Measurements from ENCODE around the gene FGGY. TPM values are rescaled to one million over a fixed set of nuclear protein-coding genes. Genes with fewer than 3 reads are reported as not detected.

The FGGY gene
- total and polyA plus RNA-seq, 3 experiments from 2014 or later, result 5.3 to 7.9 (median 6.6) TPM

- Mint-ChIP-seq H3K4me1 (peaks cover 0 to under 1% (median 0%) of the 10 kb centered on the region in 3 donors), H3K36me3 (peaks cover 0 to 4% (median 0%) of the 10 kb centered on the region in 3 donors), H3K27ac (no peak overlapping the region), H3K27me3 (peaks cover 11 to 20% of the 10 kb centered on the region in 2 donors), H3K4me3 (no peak overlapping the region), H3K9me3 (peaks cover 0 to 18% (median 9%) of the 10 kb centered on the region in 5 donors)
- no peaks in the 10 kb centered on the region for H3K4me1 ChIP-seq (ENCODE audit: insufficient read depth, low read length)
- no peaks in the 10 kb centered on the region for H3K27me3 ChIP-seq (ENCODE audit: insufficient read depth, low read length, poor library complexity, severe bottlenecking)
- no peak overlapping the region for H3K27ac ChIP-seq (ENCODE audit: low read depth, low read length)
- no peaks in the 10 kb centered on the region for H3K9me3 ChIP-seq (ENCODE audit: low read length)
- CTCF ChIA-PET, result no interaction called here
- H3K36me3 ChIP-seq (ENCODE audit: insufficient read depth, low read length), result no peaks in the 10 kb centered on the region
- H3K4me3 ChIP-seq (ENCODE audit: low read length), result no peak overlapping the region
- POLR2A ChIA-PET, result no interaction called here
- DNase-seq, result no peak
Measured at GRCh38 chr1:59798600-59798999, 501.7 kb downstream of the FGGY start.

- peaks cover 9 to 27% of the 10 kb centered on the region in 2 donors for H3K27me3 Mint-ChIP-seq
- POLR2A ChIA-PET, result no interaction called here
Measured at GRCh38 chr1:59803458-59804038, 506.7 kb downstream of the FGGY start.

DNA sequence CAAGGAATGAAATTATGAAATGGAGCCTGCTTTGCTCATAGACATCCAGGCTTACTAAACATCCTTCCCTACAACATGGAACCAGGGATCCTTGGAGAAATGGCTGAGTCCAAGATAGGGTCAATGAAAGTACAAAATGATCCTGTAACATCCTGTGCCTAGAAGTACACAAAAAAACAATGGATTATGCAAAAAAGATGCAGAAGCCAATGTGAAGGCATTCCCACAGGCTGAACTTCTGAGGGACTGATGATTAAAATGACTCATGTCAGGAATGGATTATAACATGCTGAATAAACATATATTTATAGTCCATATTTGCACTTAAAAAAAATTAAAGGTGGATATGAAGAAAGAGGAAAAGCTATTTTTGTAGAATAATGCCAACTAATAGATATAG, 507.4 kb downstream of the FGGY start:
- Histone ChIP-seq H3K36me3 (ENCODE audit: insufficient read depth, low read length) (no peaks in the 10 kb centered on the region), H3K27me3 (ENCODE audit: insufficient read depth, low read length, poor library complexity, severe bottlenecking) (no peaks in the 10 kb centered on the region), H3K4me3 (ENCODE audit: low read length) (no peak overlapping the region), H3K27ac (ENCODE audit: low read depth, low read length) (no peak overlapping the region), H3K9me3 (ENCODE audit: low read length) (no peaks in the 10 kb centered on the region), H3K4me1 (ENCODE audit: insufficient read depth, low read length) (no peaks in the 10 kb centered on the region)
- Mint-ChIP-seq H3K36me3 (no peaks in the 10 kb centered on the region), H3K9me3 (no peaks in the 10 kb centered on the region), H3K4me3 (no peak overlapping the region), H3K27me3 (peaks cover 13 to 34% of the 10 kb centered on the region in 2 donors), H3K4me1 (no peaks in the 10 kb centered on the region), H3K27ac (no peak overlapping the region)
- POLR2A ChIA-PET, result no interaction called here
- CTCF ChIA-PET, result no interaction called here
- DNase-seq, result no peak

More at GRCh38 chr1:59803458-59804038, 506.7 kb downstream of the FGGY start:
- Mint-ChIP-seq H3K27ac (no peak overlapping the region), H3K36me3 (no peaks in the 10 kb centered on the region), H3K9me3 (no peaks in the 10 kb centered on the region), H3K4me1 (no peaks in the 10 kb centered on the region), H3K4me3 (no peak overlapping the region)
- no peak for DNase-seq
- no peaks in the 10 kb centered on the region for H3K36me3 ChIP-seq (ENCODE audit: insufficient read depth, low read length)
- no peaks in the 10 kb centered on the region for H3K27me3 ChIP-seq (ENCODE audit: insufficient read depth, low read length, poor library complexity, severe bottlenecking)
- no peak overlapping the region for H3K4me3 ChIP-seq (ENCODE audit: low read length)
- no peak overlapping the region for H3K27ac ChIP-seq (ENCODE audit: low read depth, low read length)
- CTCF ChIA-PET, result no interaction called here
- no peaks in the 10 kb centered on the region for H3K4me1 ChIP-seq (ENCODE audit: insufficient read depth, low read length)
- no peaks in the 10 kb centered on the region for H3K9me3 ChIP-seq (ENCODE audit: low read length)

GRCh38 chr1:59805554-59805953, 508.7 kb downstream of the FGGY start:
- Mint-ChIP-seq H3K4me1 (no peaks in the 10 kb centered on the region), H3K4me3 (no peak overlapping the region), H3K27me3 (peaks cover 14 to 44% of the 10 kb centered on the region in 2 donors), H3K36me3 (no peaks in the 10 kb centered on the region), H3K9me3 (no peaks in the 10 kb centered on the region), H3K27ac (no peak overlapping the region)
- ChIA-PET POLR2A (no interaction called here), CTCF (no interaction called here)
- Histone ChIP-seq H3K36me3 (ENCODE audit: insufficient read depth, low read length) (no peaks in the 10 kb centered on the region), H3K27ac (ENCODE audit: low read depth, low read length) (no peak overlapping the region), H3K9me3 (ENCODE audit: low read length) (no peaks in the 10 kb centered on the region), H3K27me3 (ENCODE audit: insufficient read depth, low read length, poor library complexity, severe bottlenecking) (no peaks in the 10 kb centered on the region), H3K4me3 (ENCODE audit: low read length) (no peak overlapping the region), H3K4me1 (ENCODE audit: insufficient read depth, low read length) (no peaks in the 10 kb centered on the region)
- DNase-seq, result no peak
